Measurements from ENCODE around the gene TBC1D22A.

The TBC1D22A gene

GRCh38 chr22:47210112-47210657, 447.7 kb downstream of the TBC1D22A start:
- DNase-seq: no peak

- no peak for DNase-seq
Measured at GRCh38 chr22:47210686-47211085, 448.2 kb downstream of the TBC1D22A start.

- DNase-seq: peak; percentile 74
Measured at GRCh38 chr22:47213571-47214230, 451.3 kb downstream of the TBC1D22A start.

- DNase-seq: no peak
Measured at GRCh38 chr22:47215851-47216250, 453.4 kb downstream of the TBC1D22A start.

- no peak for DNase-seq
Measured at GRCh38 chr22:47218671-47219070, 456.2 kb downstream of the TBC1D22A start.

- DNase-seq: no peak
Measured at GRCh38 chr22:47219789-47220188, 457.3 kb downstream of the TBC1D22A start.

GRCh38 chr22:47220752-47221151, 458.3 kb downstream of the TBC1D22A start:
- DNase-seq: no peak

- no peak for DNase-seq
Measured at GRCh38 chr22:47221840-47222615, 459.6 kb downstream of the TBC1D22A start.

Measured in activated effector memory CD4-positive, alpha-beta T cell treated with anti-CD3 and anti-CD28 coated beads, Interleukin-2, amount 50 U/mL, for 16 hours (primary cell).